Measurements from ENCODE around the gene SAMD11.

Gene SAMD11

DNA sequence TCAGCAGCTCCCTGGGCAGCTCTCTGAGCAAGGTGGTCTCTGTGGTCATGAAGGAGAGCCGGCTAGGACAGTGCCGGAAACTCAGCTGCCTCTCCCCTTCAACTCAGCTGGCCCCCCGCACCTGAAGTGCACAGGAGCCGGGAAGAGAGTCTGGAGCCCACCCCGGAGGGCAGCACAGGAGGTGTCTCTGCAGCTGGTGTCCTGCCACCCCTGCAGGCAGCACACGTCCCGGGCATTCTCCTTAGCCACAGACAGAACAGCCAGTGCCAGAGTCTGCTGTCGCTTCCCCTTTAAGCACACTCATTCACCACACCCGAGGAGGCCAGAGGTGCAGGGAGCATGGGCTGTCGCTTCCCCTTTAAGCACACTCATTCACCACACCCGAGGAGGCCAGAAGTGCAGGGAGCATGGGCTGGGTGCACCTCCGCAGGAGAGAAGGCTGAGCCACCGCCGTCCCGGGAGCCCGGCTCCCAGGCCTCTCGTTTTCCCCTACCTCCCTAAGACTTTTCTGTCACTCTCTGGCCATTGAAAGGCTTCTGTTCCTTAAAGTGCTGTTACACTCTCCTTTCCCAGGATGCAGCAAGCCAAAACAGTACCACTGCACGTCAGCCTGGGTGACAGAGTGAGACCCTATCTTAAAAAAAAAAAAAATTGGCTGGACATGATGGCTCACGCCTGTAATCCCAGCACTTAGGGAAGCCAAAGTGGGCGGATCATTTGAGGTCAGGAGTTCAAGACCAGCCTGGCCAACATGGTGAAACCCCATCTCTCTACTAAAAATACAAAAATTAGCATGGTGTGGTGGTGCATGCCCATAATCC is 16.9 kb upstream of the SAMD11 start:
- CTCF ChIA-PET, result interaction anchor here (1.1 to 4.4 kb wide), 7 partner anchors 8 to 158 kb away, joined by 3 to 34 read pairs (median 11); no protein-coding TSS in a partner anchor
- POLR2A ChIA-PET, result no interaction called here

GRCh38 chr1:907611-908451 is 15.9 kb upstream of the SAMD11 start:
- CTCF ChIA-PET, result no interaction called here
- POLR2A ChIA-PET, result no interaction called here
- no peak for DNase-seq (ENCODE audit: extremely low spot score)
- no peak for TF ChIP-seq CTCF (IDR thresholded peaks at IDR 0.05; ENCODE audit: control extremely low read depth, extremely low read depth, low read depth, missing control alignments)

More for the DNA sequence above, 16.9 kb upstream of the SAMD11 start:
- no peak for DNase-seq (ENCODE audit: extremely low spot score)
- TF ChIP-seq CTCF (IDR thresholded peaks at IDR 0.05; ENCODE audit: control extremely low read depth, extremely low read depth, low read depth, missing control alignments), result no peak

GRCh38 chr1:908661-909060 is 15.1 kb upstream of the SAMD11 start:
- no peak for TF ChIP-seq CTCF (IDR thresholded peaks at IDR 0.05; ENCODE audit: control extremely low read depth, extremely low read depth, low read depth, missing control alignments)
- POLR2A ChIA-PET, result no interaction called here
- CTCF ChIA-PET, result no interaction called here
- no peak for DNase-seq (ENCODE audit: extremely low spot score)

DNA sequence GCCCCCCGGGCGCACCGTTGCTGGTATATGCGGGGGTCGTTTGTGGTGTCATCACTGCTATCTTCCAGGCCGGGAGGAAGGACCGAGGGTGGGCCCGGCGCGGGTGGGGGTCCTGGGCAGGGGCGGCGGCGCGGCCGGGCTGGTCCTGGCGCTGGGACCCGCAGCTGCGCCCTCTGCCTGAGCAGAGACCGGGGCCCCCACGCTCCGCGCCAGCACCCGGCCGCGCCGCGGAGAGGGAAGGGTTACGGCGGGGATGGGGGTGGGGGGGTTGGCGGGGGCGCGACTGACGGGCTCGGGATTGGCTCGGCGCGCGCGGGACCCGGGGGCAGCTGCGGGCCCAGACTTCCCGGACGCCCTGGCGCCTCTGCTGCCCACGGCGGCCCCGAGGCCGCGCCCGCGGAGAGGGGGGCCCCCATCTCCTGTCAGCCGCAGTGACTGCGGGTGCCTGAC is 13.8 kb upstream of the SAMD11 start:
- ChIA-PET CTCF (no interaction called here), POLR2A (no interaction called here)
- TF ChIP-seq CTCF (IDR thresholded peaks at IDR 0.05; ENCODE audit: control extremely low read depth, extremely low read depth, low read depth, missing control alignments), result no peak
- DNase-seq (ENCODE audit: extremely low spot score), result no peak

GRCh38 chr1:910311-910880 is 13.3 kb upstream of the SAMD11 start:
- no peak for DNase-seq (ENCODE audit: extremely low spot score)
- no peak for TF ChIP-seq CTCF (IDR thresholded peaks at IDR 0.05; ENCODE audit: control extremely low read depth, extremely low read depth, low read depth, missing control alignments)
- CTCF ChIA-PET, result no interaction called here
- POLR2A ChIA-PET, result no interaction called here

DNA sequence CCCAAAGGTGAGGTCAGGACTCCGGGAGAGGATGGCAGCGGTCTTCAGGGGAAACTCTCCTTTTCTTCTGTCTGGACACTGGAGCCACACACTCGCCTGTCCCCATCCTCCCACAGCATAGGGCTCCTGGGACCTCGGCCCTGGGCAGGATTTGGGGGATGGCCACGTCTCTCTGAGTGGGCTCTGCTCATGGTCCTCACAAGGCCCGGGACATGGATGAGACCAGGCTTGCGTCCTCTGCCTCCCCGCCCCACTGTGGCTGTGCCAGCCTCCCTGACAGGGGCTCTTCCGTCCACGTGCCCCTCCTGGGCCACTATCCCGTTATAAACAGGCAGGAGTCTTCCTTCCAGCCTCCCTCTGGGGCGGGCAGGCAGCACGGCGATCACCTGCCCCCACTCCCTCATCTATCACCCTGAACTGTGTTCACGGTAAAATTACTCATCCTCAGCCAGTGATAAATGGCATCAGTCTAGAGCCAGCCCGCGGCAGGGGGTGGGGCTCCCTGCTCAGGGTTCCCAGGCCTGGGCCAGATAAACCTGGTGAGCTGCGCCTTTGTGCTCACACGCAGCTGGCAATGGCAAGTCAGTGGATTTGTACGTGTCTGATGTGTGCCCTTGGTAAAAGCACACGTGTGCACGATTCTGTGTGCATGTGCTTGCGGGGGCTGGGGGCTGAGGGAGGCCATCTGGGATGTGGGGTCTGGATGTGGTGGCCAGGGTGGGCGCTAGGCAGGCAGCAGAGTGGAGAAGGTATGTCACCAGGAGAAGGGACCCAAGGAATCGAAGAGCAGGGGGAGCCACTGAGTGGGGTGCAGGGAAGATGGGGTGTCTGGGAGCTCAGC is 12.6 kb upstream of the SAMD11 start:
- POLR2A ChIA-PET, result no interaction called here
- CTCF ChIA-PET, result no interaction called here

More for the DNA sequence above, 12.6 kb upstream of the SAMD11 start:
- no peak for TF ChIP-seq CTCF (IDR thresholded peaks at IDR 0.05; ENCODE audit: control extremely low read depth, extremely low read depth, low read depth, missing control alignments)
- DNase-seq (ENCODE audit: extremely low spot score), result no peak
